SJSA1 (cell line): ENCODE results near the gene NRSN2. TPM values are rescaled to one million over a fixed set of nuclear protein-coding genes. Genes with fewer than 3 reads are reported as not detected.

Source experiments
- DNase-seq, 2 experiments: peaks; one replicate each; pipeline ENCODE4 v3.0.0-alpha.2; 2015 to 2020; ENCODE audit warnings: low spot score in 2 of 2, low read depth in 1 of 2
- H3K27ac ChIP-seq: fragments of 250-450 bp; sonication (Bioruptor Pico); 2 replicates; pipeline ENCODE4 v1.5.1; 2020; ENCODE audit warnings: mild to moderate bottlenecking, moderate library complexity
- H3K27me3 ChIP-seq: fragments of 250-450 bp; sonication (Bioruptor Pico); replicated peaks from 2 replicates; pipeline ENCODE4 v1.5.1; 2020; ENCODE audit warnings: mild to moderate bottlenecking, moderate library complexity
- H3K36me3 ChIP-seq: fragments of 250-450 bp; sonication (Bioruptor Pico); 2 replicates; pipeline ENCODE4 v1.5.1; 2020; ENCODE audit warnings: mild to moderate bottlenecking
- H3K4me1 ChIP-seq: fragments of 250-450 bp; sonication (Bioruptor Pico); replicated peaks from 2 replicates; pipeline ENCODE4 v1.6.1; 2021; ENCODE audit warnings: mild to moderate bottlenecking
- H3K4me3 ChIP-seq: fragments of 250-450 bp; sonication (Bioruptor Pico); 2 replicates; pipeline ENCODE4 v1.5.1; 2020; ENCODE audit warnings: mild to moderate bottlenecking
- H3K9me3 ChIP-seq: fragments of 250-450 bp; sonication (Bioruptor Pico); replicated peaks from 2 replicates; pipeline ENCODE4 v1.5.1; 2020; ENCODE audit warnings: mild to moderate bottlenecking
- total RNA-seq: library from RNA; depleted of rRNA; stranded (reverse); fragments of >200 nt; shearing (Covaris generic); gene quantifications from 2 replicates; pipeline ENCODE4 v1.2.3, GENCODE V29; 2014; rRNA removed

The NRSN2 gene
- total RNA-seq, 1 experiment from 2014 or later, result 37.5 TPM

DNA sequence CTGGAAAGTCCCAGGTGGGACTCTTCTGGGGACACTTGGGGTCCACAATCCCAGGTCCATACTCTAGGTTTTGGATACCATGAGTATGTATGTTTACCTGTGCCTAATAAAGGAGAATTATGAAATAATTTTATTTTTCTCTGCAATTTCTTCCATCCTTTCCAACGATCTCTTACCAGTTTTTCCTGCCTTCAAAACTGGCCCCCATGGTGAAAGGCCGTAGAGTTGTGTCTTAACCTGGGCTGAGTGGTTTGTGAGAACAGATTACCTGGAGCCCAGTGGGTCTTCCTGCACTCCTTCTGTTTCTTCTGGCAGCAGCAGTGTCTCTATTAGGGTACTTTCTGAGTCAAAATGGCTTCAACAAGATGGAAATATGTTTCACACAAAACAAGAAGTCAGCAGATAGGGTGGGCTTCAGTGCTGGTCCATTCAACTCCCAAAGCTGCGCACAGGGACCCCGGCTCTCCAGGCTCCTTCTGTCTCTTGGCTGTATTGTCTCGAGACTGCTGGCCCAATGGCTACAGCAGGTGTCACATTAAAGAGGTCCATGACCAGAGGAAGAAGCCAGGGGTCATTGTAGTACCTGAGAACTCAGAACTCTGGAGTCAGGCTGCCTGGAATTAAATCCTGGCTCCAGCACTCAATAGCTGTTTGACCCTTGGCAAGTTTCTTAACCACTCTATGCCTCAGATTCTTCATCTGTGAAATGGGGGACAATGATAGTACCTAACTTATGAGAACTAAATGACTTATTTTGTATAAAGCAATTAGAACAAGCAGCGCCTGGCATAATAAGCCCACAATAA is 50.7 kb downstream of the NRSN2 start:
- H3K9me3 ChIP-seq, result no peaks in the 10 kb centered on the region
- H3K4me3 ChIP-seq, result no peak overlapping the region
- no peak for DNase-seq
- H3K27ac ChIP-seq, result no peak overlapping the region
- H3K36me3 ChIP-seq, result peaks cover 47% of the 10 kb centered on the region
- H3K27me3 ChIP-seq, result no peaks in the 10 kb centered on the region
- no peaks in the 10 kb centered on the region; the same call in 1 of the 2 replicates for H3K4me1 ChIP-seq

DNA sequence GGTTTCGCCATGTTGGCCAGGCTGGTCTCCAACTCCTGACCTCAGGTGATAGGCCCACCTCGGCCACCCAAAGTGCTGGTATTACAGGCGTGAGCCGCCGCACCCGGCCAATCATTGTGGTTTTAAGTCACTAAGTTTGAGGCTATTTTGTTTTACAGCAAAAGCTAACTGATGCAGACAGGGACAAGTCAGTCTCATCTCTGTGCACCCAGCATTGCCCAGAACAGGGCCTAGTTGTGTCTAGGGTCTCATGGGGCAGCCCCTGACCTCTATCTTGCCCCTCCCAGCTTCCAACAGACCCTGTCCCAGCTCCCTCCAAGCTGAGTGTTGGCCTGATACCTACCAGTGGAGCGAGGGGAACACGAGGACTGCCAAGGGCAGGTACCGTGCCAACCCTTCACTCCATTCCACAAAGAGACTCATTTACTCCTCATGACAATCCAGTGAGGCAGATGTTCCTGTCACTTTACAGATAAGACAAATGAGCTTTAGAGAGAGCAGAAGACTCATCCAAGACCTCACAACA is 52.3 kb downstream of the NRSN2 start:
- Histone ChIP-seq H3K27ac (no peak overlapping the region), H3K4me1 (no peaks in the 10 kb centered on the region; the same call in 1 of the 2 replicates), H3K27me3 (no peaks in the 10 kb centered on the region), H3K9me3 (no peaks in the 10 kb centered on the region), H3K4me3 (no peak overlapping the region), H3K36me3 (peaks cover 38% of the 10 kb centered on the region)
- DNase-seq, result no peak

DNA sequence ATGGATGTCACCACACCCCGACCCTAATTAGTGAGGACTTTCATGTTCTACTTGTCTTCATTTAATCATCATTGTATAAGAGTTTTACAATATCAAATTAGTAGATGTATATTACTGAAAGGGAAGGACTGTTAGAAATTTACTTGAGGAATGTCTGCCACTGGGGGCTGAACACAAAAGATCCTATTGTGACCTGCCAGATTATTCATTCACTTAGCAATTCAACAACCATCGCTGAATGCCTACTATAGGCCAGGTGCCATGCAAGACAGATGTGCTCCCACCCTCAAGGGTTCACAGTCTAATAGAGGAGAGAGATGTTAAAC is 53.2 kb downstream of the NRSN2 start:
- H3K9me3 ChIP-seq, result no peaks in the 10 kb centered on the region

DNA sequence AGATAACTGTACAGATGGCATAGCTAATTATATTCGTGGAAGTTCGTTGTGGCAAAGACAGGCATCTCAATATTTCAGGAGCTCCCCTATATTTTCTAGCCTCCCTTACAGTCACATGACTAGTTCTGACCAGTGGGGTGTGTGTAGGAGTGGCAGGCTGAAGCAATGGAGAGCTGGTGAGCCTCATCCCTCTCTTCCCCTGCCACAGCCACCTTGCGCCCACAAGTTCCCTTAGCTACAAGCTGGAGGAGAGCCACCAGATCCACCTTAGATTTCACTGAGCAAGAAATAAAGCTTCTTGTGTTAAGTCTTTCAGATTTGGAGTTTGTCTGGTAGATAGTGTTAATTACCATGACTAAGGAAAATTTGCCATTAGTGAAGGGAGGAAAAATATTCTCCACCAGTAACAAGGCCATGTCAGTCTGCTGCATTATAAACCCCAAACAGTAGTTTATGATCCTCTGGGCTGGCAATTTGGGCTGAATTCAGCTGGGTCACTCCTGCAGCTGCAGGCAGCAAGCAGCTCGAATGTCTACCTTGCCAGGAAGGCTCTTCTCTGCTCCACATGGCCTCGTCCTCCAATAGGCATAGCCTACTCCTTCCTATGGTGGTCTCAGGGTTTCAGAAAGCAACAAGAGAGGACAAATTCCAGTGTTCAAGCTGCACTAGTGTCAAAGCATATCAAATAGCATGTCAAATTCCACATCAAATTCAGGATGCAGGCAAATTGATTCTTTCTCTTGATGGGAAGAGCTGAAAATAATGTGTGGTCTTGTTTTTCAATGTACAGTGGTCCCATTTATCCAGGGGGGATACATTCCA is 53.8 kb downstream of the NRSN2 start:
- no peak overlapping the region for H3K27ac ChIP-seq
- H3K9me3 ChIP-seq, result no peaks in the 10 kb centered on the region
- no peaks in the 10 kb centered on the region for H3K27me3 ChIP-seq
- H3K4me3 ChIP-seq, result no peak overlapping the region
- DNase-seq, result no peak
- peaks cover 23% of the 10 kb centered on the region for H3K36me3 ChIP-seq
- H3K4me1 ChIP-seq, result no peaks in the 10 kb centered on the region; the same call in 1 of the 2 replicates

More for the DNA sequence above, 53.2 kb downstream of the NRSN2 start:
- Histone ChIP-seq H3K27ac (no peak overlapping the region), H3K27me3 (no peaks in the 10 kb centered on the region), H3K4me3 (no peak overlapping the region), H3K36me3 (peaks cover 29% of the 10 kb centered on the region), H3K4me1 (no peaks in the 10 kb centered on the region; the same call in 1 of the 2 replicates)
- DNase-seq, result no peak

DNA sequence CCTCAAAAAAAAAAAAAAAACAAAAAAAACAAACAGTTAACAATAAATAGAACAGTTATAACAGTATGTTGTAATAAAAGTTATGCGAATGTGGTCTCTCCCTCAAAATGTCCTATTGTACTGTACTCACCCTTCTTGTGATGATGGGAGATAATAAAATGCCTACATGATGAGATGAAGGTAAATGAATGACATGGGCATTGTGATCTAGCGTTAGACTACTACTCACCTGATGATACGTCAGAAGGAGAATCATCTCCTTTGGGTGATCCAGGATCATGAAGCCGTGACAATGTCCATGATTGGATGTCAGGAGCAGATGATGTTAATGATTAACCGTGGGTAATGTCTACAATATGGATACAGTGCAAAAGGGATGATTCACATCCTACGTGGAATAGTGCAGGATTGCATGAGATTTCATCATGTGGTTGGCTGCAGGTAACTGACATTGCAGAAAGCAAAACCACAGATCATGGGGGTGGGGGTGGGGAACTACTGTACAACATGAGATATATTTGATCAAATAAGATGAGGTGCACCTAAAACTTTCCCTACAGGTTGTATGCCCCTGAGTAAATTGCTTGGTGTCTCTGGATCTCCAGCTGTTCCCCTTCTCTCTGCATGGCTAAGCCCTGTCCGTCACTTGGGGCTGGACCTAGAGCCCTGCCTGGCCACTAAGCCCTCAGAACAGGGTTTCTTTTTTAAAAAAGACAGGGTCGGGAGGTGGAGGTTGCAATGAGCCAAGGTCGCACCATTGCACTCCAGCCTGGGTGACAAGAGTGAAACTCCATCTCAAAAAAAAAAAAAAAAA is 55.0 kb downstream of the NRSN2 start:
- no peak for DNase-seq
- Histone ChIP-seq H3K27me3 (no peaks in the 10 kb centered on the region), H3K4me1 (peaks cover 1% of the 10 kb centered on the region; the same call in 1 of the 2 replicates), H3K27ac (no peak overlapping the region), H3K4me3 (no peak overlapping the region), H3K36me3 (peaks cover 11% of the 10 kb centered on the region), H3K9me3 (no peaks in the 10 kb centered on the region)

DNA sequence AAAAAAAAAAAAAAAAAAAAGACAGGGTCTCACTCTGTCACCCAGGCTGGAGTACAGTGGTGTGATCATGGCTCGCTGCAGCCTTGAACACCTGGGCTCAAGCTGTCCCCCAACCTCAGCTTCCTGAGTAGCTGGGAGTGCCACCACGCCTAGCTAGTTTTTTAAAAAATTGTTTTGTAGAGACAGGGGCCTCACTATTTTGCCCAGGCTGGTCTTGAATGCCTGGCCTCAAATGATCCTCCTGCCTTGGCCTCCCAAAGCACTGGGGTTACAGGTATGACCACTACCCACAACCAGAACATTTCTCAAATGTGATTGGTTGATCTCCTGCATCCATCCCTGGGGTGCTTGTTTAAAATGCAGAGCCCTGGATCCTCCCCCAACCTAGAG is 55.6 kb downstream of the NRSN2 start:
- Histone ChIP-seq H3K27ac (no peak overlapping the region), H3K4me3 (no peak overlapping the region), H3K9me3 (no peaks in the 10 kb centered on the region), H3K27me3 (no peaks in the 10 kb centered on the region), H3K4me1 (peaks cover 6% of the 10 kb centered on the region; the same call in 1 of the 2 replicates), H3K36me3 (peaks cover 5% of the 10 kb centered on the region; the same call in 1 of the 2 replicates)
- no peak for DNase-seq

DNA sequence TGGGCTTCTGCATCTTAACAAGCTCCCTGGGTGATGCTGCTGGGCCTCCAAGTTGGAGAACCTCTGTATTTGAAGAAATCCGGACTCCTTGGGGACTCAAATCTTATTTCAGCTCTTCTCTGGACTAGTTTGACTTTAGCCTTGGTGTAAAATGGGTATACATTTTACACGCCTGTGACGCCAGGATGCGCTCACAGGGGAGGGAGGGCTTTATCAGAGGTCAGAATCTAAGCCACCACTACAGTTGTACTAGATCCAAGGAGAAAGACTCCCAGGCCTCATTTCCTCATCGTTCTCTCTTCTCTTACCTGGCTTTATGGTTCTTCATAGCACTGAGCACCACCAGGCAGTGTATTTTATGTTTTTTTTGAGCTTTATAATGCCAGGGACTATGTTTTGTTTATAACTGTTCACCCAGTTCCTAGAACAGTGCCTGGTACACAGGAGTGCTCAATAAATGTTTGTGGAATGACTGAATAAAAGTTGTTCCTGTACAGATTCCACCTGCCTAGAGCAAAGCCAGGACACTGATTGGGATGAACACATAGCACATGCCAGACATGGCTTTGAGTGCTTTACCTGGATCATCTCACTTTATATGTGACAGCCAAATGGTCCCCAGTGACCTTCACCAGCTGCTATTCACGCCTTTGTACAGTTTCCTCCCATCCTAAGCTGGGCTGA is 56.1 kb downstream of the NRSN2 start:
- H3K27ac ChIP-seq, result no peak overlapping the region
- DNase-seq, result no peak
- peaks cover 1% of the 10 kb centered on the region for H3K36me3 ChIP-seq
- H3K9me3 ChIP-seq, result no peaks in the 10 kb centered on the region
- H3K27me3 ChIP-seq, result no peaks in the 10 kb centered on the region
- H3K4me1 ChIP-seq, result peaks cover 6% of the 10 kb centered on the region; the same call in 1 of the 2 replicates
- H3K4me3 ChIP-seq, result no peak overlapping the region

DNA sequence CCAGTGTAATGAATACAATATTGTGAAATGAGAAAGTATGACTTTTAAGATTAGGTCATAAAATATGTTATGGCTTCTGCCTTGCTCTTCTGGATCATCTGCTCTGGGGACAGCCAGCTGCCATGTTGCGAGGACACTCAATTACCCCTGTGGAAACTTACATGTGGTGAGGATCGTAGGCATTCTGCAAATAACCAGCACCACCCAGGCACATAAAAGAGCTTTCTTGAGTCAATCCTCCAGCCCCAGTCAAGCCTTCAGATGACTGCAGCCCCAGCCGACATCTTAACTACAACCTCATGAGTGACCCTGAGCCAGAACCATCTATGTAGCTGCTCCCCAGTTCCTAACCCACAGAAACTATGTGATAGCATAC is 56.7 kb downstream of the NRSN2 start:
- Histone ChIP-seq H3K9me3 (no peaks in the 10 kb centered on the region), H3K27ac (no peak overlapping the region), H3K4me1 (peaks cover 6% of the 10 kb centered on the region; the same call in 1 of the 2 replicates), H3K36me3 (peaks cover 6% of the 10 kb centered on the region), H3K27me3 (no peaks in the 10 kb centered on the region), H3K4me3 (no peak overlapping the region)
- DNase-seq, result no peak

DNA sequence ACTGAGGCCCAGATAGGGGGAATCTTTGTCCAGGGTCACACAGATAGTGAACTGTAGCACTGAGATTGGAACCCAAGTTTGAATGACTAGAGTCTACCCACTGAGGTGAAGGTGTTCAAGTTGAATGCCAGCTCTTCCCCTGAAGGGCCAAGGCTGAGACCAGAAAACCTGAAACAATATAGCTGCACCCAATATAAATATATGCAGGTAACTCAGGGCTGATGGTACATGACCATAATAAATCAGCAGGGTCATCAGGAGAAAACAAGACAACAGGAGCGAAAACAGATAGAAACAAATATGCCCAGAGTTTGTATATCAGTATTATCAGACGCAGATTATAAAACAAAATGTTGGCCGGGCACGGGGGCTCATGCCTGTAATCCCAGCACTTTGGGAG is 57.2 kb downstream of the NRSN2 start:
- no peak overlapping the region for H3K4me3 ChIP-seq
- DNase-seq, result no peak
- H3K4me1 ChIP-seq, result peaks cover 6% of the 10 kb centered on the region
- H3K27me3 ChIP-seq, result no peaks in the 10 kb centered on the region
- no peaks in the 10 kb centered on the region for H3K9me3 ChIP-seq
- H3K36me3 ChIP-seq, result peaks cover 9% of the 10 kb centered on the region
- no peak overlapping the region for H3K27ac ChIP-seq

Other genes starting within 250 kb of the NRSN2 start
- not detected in 2 replicates for gene DEFB126, start 204.5 kb upstream of the NRSN2 start, total RNA-seq
- not detected in 2 replicates for gene DEFB127, start 189.7 kb upstream of the NRSN2 start, total RNA-seq
- gene DEFB128, start 157.4 kb upstream of the NRSN2 start, total RNA-seq, result not detected in 2 replicates
- gene DEFB129, start 119.9 kb upstream of the NRSN2 start, total RNA-seq, result not detected in 2 replicates
- not detected in 2 replicates for gene DEFB132, start 89.4 kb upstream of the NRSN2 start, total RNA-seq
- gene C20orf96, start 56.4 kb upstream of the NRSN2 start, total RNA-seq, result 0.58 and 0.85 TPM in 2 replicates
- gene ZCCHC3, start 49.5 kb upstream of the NRSN2 start, total RNA-seq, result 25.2 and 29.4 TPM in 2 replicates
- gene SOX12, start 21.6 kb upstream of the NRSN2 start, total RNA-seq, result 3.6 TPM in 2 replicates
- gene TRIB3, start 33.6 kb downstream of the NRSN2 start, total RNA-seq, result 29.0 and 37.2 TPM in 2 replicates
- 78.4 and 98.8 TPM in 2 replicates for gene RBCK1, start 61.2 kb downstream of the NRSN2 start, total RNA-seq
- gene TBC1D20, start 115.4 kb downstream of the NRSN2 start, total RNA-seq, result 19.5 and 20.1 TPM in 2 replicates
- 135 and 158 TPM in 2 replicates for gene CSNK2A1, start 196.7 kb downstream of the NRSN2 start, total RNA-seq